SK-N-SH (cell line): Measurements from ENCODE around the gene DSCAM. TPM values are rescaled to one million over a fixed set of nuclear protein-coding genes. Genes with fewer than 3 reads are reported as not detected.

ENCODE experiments used
- CTCF ChIA-PET: fragments of 300-600, 350-600 bp; formaldehyde crosslinking; extraction: SDS; loops from one replicate; lab custom pipeline; 2021; lab: Yijun Ruan, JAX
- POLR2A ChIA-PET: fragments of 350-600 bp; sonication (Branson Sonifier 250); formaldehyde crosslinking; extraction: SDS; loops from one replicate; lab custom pipeline; 2020; ENCODE audit warnings: antibody characterized with exemption, inconsistent platforms; lab: Yijun Ruan, JAX
- DNase-seq: peaks from one replicate; pipeline ENCODE4 v3.0.0; 2012
- H2AFZ ChIP-seq: fragments of 200-600 bp; sonication (generic); 2 replicates; pipeline ENCODE4 v1.8.1; 2016; ENCODE audit warnings: antibody characterized with exemption, mild to moderate bottlenecking, low read depth
- H3F3A ChIP-seq: fragments of 200-600 bp; sonication (generic); replicated peaks from 2 replicates; pipeline ENCODE3; 2016; ENCODE audit warnings: antibody characterized with exemption, mild to moderate bottlenecking; ENCODE audit not compliant: insufficient read depth
- H3K27ac ChIP-seq, 2 experiments: fragments of 200-500 bp in 1 of 2; fragments of 200-600 bp in 1 of 2; sonication (Bioruptor generic) in 1 of 2; sonication (generic), shearing (Covaris generic) in 1 of 2; 2 replicates each; pipeline versions ENCODE4 v1.5.1 to v1.6.1; 2014 to 2016; ENCODE audit warnings: low read depth in 2 of 2, inconsistent platforms in 1 of 2, low read length in 1 of 2, mild to moderate bottlenecking in 1 of 2, mixed read lengths in 1 of 2
- H3K27me3 ChIP-seq: fragments of 200-600 bp; sonication (generic), shearing (Covaris generic); 2 replicates; pipeline ENCODE4 v1.6.1; 2016; ENCODE audit warnings: mixed run types; ENCODE audit not compliant: insufficient read depth
- H3K36me3 ChIP-seq, 2 experiments: fragments of 200-500 bp in 1 of 2; fragments of 200-600 bp in 1 of 2; sonication (Bioruptor generic) in 1 of 2; sonication (generic) in 1 of 2; replicated peaks in 1 of 2; 2 replicates each; pipeline versions ENCODE3 to v1.5.1; 2014 to 2016; ENCODE audit warnings: low read length in 1 of 2, mild to moderate bottlenecking in 1 of 2; ENCODE audit not compliant: insufficient read depth in 2 of 2, control insufficient read depth in 1 of 2
- H3K4me1 ChIP-seq, 2 experiments: fragments of 200-500 bp in 1 of 2; fragments of 200-600 bp in 1 of 2; sonication (Bioruptor generic) in 1 of 2; sonication (generic), shearing (Covaris generic) in 1 of 2; 2 replicates each; pipeline versions ENCODE4 v1.5.1 to v1.6.1; 2014 to 2016; ENCODE audit warnings: low read depth in 1 of 2, low read length in 1 of 2, mixed run types in 1 of 2; ENCODE audit not compliant: insufficient read depth in 2 of 2, control insufficient read depth in 1 of 2
- H3K4me2 ChIP-seq: fragments of 200-600 bp; sonication (generic), shearing (Covaris generic); 2 replicates; pipeline ENCODE4 v1.6.1; 2017; ENCODE audit warnings: mixed run types
- H3K4me3 ChIP-seq, 2 experiments: fragments of 200-500 bp in 1 of 2; fragments of 200-600 bp in 1 of 2; sonication (Bioruptor generic) in 1 of 2; sonication (generic), shearing (Covaris generic) in 1 of 2; 2 replicates each; pipeline versions ENCODE4 v1.5.1 to v1.8.1; 2014 to 2016; ENCODE audit warnings: low read depth in 2 of 2, inconsistent platforms in 1 of 2, low read length in 1 of 2, mild to moderate bottlenecking in 1 of 2, mixed read lengths in 1 of 2, moderate library complexity in 1 of 2
- H3K79me2 ChIP-seq: fragments of 200-600 bp; sonication (generic); 2 replicates; pipeline ENCODE4 v1.8.1; 2017; ENCODE audit warnings: mild to moderate bottlenecking; ENCODE audit not compliant: insufficient read depth
- H3K9ac ChIP-seq: fragments of 200-600 bp; sonication (generic); 2 replicates; pipeline ENCODE4 v1.6.1; 2017; ENCODE audit warnings: mixed run types
- H3K9me2 ChIP-seq: fragments of 200-600 bp; sonication (generic); 2 replicates; pipeline ENCODE4 v1.6.1; 2017; ENCODE audit warnings: mixed run types
- H3K9me3 ChIP-seq: fragments of 200-600 bp; sonication (generic); 2 replicates; pipeline ENCODE4 v1.6.1; 2017; ENCODE audit warnings: mixed run types, mild to moderate bottlenecking, moderate library complexity
- H4K20me1 ChIP-seq: fragments of 200-600 bp; sonication (generic); 2 replicates; pipeline ENCODE4 v1.6.1; 2017; ENCODE audit warnings: mild to moderate bottlenecking, mixed run types; ENCODE audit not compliant: insufficient read depth
- CTCF ChIP-seq: fragments of 200-600 bp; sonication (generic); IDR thresholded peaks from 2 replicates; pipeline ENCODE4 v1.6.1; 2017; ENCODE audit warnings: antibody characterized with exemption, mild to moderate bottlenecking, moderate library complexity
- EZH2phosphoT487 ChIP-seq: fragments of 200-600 bp; sonication (generic); IDR thresholded peaks from 2 replicates; pipeline ENCODE4 v1.6.1; 2017; ENCODE audit warnings: low read depth, mixed run types, mild to moderate bottlenecking, antibody characterized with exemption, moderate library complexity, borderline replicate concordance
- FOSL2 ChIP-seq: IDR thresholded peaks from 2 replicates; pipeline ENCODE4 v1.4.0; 2012; ENCODE audit warnings: low read depth, mild to moderate bottlenecking, moderate library complexity, borderline replicate concordance
- FOXJ3 ChIP-seq: sonication (generic); formaldehyde crosslinking; IDR thresholded peaks from 2 replicates; pipeline ENCODE4 v1.5.1; 2020; ENCODE audit warnings: mild to moderate bottlenecking, missing genetic modification reagents
- GATA2 ChIP-seq: sonication (generic); formaldehyde crosslinking; IDR thresholded peaks from 2 replicates; pipeline ENCODE4 v1.5.0; 2020; ENCODE audit warnings: mild to moderate bottlenecking, missing genetic modification reagents
- MXI1 ChIP-seq: IDR thresholded peaks from 2 replicates; pipeline ENCODE4 v1.6.1; 2012; ENCODE audit warnings: mild to moderate bottlenecking, low read depth, low read length, improper control_type of control experiment
- RCOR1 ChIP-seq: fragments of 150-350 bp; IDR thresholded peaks from 2 replicates; pipeline ENCODE4 v1.6.1; 2017; ENCODE audit warnings: antibody characterized with exemption, low read length
- RFX5 ChIP-seq: IDR thresholded peaks from 2 replicates; pipeline ENCODE4 v1.6.1; 2012; ENCODE audit warnings: mild to moderate bottlenecking, improper control_type of control experiment, low read length
- SMC3 ChIP-seq: IDR thresholded peaks from 2 replicates; pipeline ENCODE4 v1.6.1; 2012; ENCODE audit warnings: low read depth, low read length, improper control_type of control experiment
- TAF1 ChIP-seq: IDR thresholded peaks from 2 replicates; pipeline ENCODE4 v1.6.1; 2012; ENCODE audit warnings: low read depth, mild to moderate bottlenecking, low read length, moderate library complexity, borderline replicate concordance
- TCF12 ChIP-seq: IDR thresholded peaks from 2 replicates; pipeline ENCODE4 v1.4.0; 2012
- TEAD4 ChIP-seq: IDR thresholded peaks from 2 replicates; pipeline ENCODE4 v1.4.0; 2012; ENCODE audit warnings: mild to moderate bottlenecking, borderline replicate concordance; ENCODE audit not compliant: insufficient read depth
- USF2 ChIP-seq: fragments of 150-350 bp; IDR thresholded peaks from 2 replicates; pipeline ENCODE4 v1.6.1; 2017; ENCODE audit warnings: antibody characterized with exemption, low read length, low read depth, borderline replicate concordance
- ZBTB33 ChIP-seq: IDR thresholded peaks from 2 replicates; pipeline ENCODE4 v1.4.0; 2012; ENCODE audit warnings: low read depth, borderline replicate concordance
- WGBS: methylation state at CpG from one replicate; pipeline ENCODE4 v1.1.6; 2017; ENCODE audit warnings: low lambda C conversion rate; 5-methylcytosine and 5-hydroxymethylcytosine counted together
- polyA plus RNA-seq, 3 experiments: library from polyadenylated mRNA; depleted of rRNA; stranded (reverse); fragments of >200 nt; gene quantifications; 2 replicates each; pipeline ENCODE4 v1.2.3, GENCODE V29; 2012
- TF ChIP-seq, protein P1 (sequence below): IDR thresholded peaks from 2 replicates; pipeline ENCODE4 v1.6.1; 2012; ENCODE audit warnings: mild to moderate bottlenecking, low read depth, low read length, moderate library complexity
- TF ChIP-seq, protein P2 (sequence below): IDR thresholded peaks from 2 replicates; pipeline ENCODE4; 2012
- TF ChIP-seq, protein P3 (sequence below): IDR thresholded peaks from 2 replicates; pipeline ENCODE4 v1.4.0; 2012; ENCODE audit warnings: low read depth, borderline replicate concordance

The DSCAM gene
- polyA plus RNA-seq, 1 of the 3 experiments (the other 2 are of a cell fraction), result not detected

- ChIA-PET POLR2A (no interaction called here), CTCF (interaction anchor here (1.7 kb wide), 1 partner anchor 11 kb away, joined by 4 read pairs; no protein-coding TSS in a partner anchor)
- no peak overlapping the region for H3K9ac ChIP-seq
- H3K27ac ChIP-seq, result no peak overlapping the region
- H3K36me3 ChIP-seq, result no peaks in the 10 kb centered on the region
- no peaks in the 10 kb centered on the region for H4K20me1 ChIP-seq
- 18% methylated on average over 2 of the region's 2 CpGs for WGBS
- TF ChIP-seq, protein P1, sequence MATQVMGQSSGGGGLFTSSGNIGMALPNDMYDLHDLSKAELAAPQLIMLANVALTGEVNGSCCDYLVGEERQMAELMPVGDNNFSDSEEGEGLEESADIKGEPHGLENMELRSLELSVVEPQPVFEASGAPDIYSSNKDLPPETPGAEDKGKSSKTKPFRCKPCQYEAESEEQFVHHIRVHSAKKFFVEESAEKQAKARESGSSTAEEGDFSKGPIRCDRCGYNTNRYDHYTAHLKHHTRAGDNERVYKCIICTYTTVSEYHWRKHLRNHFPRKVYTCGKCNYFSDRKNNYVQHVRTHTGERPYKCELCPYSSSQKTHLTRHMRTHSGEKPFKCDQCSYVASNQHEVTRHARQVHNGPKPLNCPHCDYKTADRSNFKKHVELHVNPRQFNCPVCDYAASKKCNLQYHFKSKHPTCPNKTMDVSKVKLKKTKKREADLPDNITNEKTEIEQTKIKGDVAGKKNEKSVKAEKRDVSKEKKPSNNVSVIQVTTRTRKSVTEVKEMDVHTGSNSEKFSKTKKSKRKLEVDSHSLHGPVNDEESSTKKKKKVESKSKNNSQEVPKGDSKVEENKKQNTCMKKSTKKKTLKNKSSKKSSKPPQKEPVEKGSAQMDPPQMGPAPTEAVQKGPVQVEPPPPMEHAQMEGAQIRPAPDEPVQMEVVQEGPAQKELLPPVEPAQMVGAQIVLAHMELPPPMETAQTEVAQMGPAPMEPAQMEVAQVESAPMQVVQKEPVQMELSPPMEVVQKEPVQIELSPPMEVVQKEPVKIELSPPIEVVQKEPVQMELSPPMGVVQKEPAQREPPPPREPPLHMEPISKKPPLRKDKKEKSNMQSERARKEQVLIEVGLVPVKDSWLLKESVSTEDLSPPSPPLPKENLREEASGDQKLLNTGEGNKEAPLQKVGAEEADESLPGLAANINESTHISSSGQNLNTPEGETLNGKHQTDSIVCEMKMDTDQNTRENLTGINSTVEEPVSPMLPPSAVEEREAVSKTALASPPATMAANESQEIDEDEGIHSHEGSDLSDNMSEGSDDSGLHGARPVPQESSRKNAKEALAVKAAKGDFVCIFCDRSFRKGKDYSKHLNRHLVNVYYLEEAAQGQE, result no peak
- TF ChIP-seq ZBTB33 (no peak), RCOR1 (no peak), TCF12 (no peak), FOXJ3 (CRISPR knock-in tag) (no peak), MXI1 (no peak), GATA2 (no peak), RFX5 (no peak), EZH2phosphoT487 (no peak), USF2 (no peak), CTCF (no peak), SMC3 (no peak), TEAD4 (no peak), TAF1 (no peak), FOSL2 (no peak)
- TF ChIP-seq, protein P2, sequence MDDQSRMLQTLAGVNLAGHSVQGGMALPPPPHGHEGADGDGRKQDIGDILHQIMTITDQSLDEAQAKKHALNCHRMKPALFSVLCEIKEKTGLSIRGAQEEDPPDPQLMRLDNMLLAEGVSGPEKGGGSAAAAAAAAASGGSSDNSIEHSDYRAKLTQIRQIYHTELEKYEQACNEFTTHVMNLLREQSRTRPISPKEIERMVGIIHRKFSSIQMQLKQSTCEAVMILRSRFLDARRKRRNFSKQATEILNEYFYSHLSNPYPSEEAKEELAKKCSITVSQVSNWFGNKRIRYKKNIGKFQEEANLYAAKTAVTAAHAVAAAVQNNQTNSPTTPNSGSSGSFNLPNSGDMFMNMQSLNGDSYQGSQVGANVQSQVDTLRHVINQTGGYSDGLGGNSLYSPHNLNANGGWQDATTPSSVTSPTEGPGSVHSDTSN, result no peak
- TF ChIP-seq, protein P3, sequence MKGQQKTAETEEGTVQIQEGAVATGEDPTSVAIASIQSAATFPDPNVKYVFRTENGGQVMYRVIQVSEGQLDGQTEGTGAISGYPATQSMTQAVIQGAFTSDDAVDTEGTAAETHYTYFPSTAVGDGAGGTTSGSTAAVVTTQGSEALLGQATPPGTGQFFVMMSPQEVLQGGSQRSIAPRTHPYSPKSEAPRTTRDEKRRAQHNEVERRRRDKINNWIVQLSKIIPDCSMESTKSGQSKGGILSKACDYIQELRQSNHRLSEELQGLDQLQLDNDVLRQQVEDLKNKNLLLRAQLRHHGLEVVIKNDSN, result no peak
- H3K9me3 ChIP-seq, result no peaks in the 10 kb centered on the region; the same call in 1 of the 2 replicates
- H3K4me2 ChIP-seq, result no peak overlapping the region
- no peaks in the 10 kb centered on the region for H3K9me2 ChIP-seq
- no peak overlapping the region for H3K4me3 ChIP-seq
- DNase-seq, result no peak
- H3K4me1 ChIP-seq, result peaks cover 0 to 3% of the 10 kb centered on the region in 2 experiments; a peak in 1 of 4 replicates
- no peaks in the 10 kb centered on the region for H3K79me2 ChIP-seq
- H2AFZ ChIP-seq, result no peak overlapping the region
- H3F3A ChIP-seq, result no peaks in the 10 kb centered on the region
- H3K27me3 ChIP-seq, result no peaks in the 10 kb centered on the region
Observed at GRCh38 chr21:40210251-40210650, 636.7 kb downstream of the DSCAM start.
